ENCODE results near the gene KRT85.
A peak's percentile ranks its signal among the peaks of the same experiment; 100 is the strongest.

KRT85 gene

DNA sequence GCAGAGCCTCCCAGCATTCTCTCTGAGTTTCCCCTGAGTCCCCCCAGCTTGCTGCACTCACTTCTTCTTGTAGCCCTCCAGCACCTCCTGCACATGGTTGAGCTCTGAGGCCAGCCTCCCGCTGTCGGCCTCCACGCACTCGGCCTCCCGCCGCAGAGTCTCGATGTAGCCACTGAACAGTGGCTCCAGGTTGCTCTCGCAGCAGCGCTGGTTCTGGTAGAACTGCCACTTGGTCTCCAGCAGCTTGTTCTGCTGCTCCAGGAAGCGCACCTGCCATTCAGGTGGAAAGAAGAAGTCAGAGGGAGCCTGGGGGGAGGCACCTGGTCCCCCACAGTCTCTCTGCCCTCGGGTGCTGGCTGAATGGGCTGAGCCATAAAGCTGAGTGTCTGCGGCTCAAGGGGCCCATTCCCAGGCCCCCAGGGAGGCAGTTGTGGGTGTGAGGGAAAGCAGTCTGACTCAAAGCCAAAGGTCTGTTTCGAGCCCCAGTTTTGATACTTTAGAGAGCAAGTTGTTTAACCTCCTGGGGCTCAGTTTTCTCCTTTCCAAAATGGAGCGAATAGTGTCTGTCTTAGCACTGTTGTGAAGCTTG is 2.3 kb downstream of the KRT85 start:
- no peak for DNase-seq (ENCODE audit: low read depth)

DNA sequence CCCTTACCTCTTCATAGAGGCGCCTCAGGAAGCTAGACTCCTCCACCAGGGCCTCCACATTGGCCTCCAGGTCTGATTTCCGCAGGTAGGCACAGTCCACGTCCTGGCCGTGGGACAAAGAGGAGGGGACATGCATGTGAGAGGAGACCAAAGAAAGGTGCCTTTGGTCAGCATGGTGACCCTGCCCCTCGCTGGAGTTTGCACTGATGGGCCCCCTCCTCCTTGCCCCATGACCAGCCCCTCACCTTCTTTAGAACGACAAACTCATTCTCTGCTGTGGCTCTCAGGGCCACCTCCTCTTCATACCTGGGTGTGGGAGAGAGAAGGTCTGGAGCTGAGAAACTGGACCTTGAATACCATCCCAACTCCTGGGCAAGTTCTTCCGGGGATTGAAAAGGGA is 3.2 kb downstream of the KRT85 start:
- DNase-seq (ENCODE audit: low read depth) = no peak

DNA sequence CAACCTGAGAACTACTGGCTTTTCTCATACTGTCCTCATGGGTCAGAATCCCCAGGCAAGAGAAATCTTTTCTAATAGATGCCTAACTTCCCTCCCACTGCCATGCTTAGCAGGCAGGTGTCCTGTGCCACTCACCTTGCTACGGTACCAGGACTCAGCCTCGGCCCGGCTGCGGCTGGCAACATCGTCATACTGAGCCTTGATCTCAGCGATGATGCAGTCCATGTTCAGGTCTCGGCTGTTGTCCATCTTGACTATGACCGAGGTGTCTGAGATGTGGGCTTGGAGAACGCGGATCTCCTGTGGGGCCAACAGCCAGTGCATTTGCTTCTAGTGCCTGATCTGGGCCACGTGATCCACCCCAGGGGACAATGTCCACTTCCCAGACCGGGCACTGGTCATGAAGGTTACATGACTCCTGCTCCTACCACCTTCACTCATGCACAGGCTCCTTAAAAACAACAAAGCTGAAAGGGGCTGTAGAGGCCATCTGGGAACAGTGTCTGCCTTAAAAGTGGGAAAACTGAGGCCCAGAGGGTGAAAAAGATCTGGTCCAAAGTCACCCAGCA is 4.1 kb downstream of the KRT85 start:
- DNase-seq (ENCODE audit: low read depth) = no peak

DNA sequence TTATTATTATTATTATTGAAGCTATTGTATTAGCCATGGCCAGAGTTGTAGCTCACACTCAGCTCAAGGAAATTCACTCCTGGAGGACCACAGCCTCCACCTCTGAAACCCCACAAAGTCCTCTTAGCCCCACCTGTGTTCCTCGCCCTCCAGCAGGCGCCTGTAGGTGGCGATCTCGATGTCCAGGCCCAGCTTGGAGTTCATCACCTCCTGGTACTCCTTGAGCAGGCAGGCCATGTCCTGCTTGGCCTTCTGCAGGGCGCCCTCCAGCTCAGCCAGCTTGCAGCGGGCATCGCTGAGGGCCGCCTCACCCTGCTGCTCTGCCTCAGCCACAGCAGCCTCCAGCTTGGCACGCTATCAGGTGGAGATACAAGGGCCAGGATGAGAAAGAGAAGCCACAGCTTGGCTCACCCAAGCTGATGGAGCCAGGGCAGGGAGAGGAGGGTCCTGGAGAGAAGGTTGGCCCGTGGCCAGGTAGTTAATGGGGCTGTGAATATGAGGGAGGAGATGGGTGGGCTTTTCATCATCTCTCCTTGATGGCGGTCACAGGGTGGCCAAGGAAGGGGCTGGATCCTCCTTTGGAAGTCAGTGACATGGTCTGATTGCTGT is 5.1 kb downstream of the KRT85 start:
- no peak for DNase-seq (ENCODE audit: low read depth)

DNA sequence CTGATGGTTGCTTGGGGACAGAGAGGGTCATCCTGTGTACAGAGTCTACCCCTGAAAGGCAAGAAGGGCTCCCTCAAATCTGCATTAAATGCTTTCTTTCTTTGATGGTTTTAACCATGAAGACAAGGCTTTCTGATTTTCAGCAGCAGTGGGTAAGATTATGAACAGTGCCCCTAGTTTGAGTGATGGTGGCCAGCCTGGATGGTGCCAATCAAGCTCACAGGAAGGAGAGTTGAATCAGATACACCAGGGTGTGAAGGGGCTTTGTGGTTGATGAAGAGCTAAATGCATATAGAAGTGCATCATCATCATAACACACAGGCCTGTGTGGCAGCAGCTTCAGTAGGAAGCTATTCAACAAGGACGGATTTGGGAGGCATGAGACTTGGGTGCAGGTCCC is 5.7 kb downstream of the KRT85 start:
- no peak for DNase-seq (ENCODE audit: low read depth)

DNA sequence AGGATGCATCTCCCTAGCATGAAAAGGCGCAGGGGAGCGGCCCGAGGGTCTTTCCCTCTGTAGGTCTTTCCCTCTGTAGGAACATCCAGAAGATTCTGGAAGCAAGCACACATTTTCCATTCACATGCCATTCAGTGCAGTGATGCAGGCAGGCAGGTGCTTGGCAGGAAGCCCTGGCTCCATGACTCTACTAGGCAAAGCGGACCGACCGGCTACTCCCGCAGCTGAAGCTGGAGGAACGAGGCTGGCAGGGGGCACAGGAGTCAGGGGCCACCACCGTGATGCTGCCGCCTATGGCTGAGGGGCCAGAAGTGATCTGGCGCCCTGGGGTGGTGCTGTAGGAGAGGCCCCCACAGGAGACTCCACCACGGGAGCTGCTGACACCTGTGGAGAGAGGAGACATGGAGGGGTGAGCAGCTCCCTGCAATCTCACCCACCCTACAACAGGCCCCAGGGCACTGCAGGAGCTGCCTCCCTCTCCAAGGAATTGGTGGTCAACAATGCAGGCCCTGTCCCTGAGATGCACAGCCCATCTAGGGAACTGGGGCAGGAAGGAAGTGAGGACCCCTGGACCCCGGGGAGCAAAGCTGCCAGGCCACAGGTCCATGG is 6.5 kb downstream of the KRT85 start:
- DNase-seq (ENCODE audit: low read depth) = no peak

DNA sequence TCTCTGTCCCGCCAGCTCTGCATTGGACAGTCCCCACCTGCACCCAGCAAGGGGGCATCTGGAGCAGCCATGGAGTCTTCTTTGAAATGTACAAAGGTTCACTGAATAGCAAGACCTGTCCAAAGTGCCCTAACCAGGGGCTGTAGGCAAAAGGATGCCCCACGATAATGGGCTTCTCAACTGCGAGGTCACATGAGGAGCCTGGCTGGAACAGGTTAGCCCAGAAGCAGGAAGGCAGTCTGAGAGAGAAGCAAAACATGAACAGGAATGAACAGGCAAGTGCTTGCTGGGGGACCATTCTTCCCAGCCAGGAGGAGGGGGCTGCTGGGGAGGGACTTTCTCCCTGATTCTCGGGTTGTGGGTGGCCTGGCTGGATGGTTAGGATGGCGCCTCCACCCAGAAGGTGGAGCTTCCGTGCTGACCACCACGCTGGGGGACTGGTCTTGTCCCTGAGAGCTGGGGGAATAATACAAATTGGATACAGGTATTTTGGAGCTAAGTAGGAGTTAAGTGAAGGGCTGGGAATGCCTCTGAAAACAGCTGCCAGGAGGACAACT is 7.1 kb downstream of the KRT85 start:
- DNase-seq (ENCODE audit: low read depth) = no peak

DNA sequence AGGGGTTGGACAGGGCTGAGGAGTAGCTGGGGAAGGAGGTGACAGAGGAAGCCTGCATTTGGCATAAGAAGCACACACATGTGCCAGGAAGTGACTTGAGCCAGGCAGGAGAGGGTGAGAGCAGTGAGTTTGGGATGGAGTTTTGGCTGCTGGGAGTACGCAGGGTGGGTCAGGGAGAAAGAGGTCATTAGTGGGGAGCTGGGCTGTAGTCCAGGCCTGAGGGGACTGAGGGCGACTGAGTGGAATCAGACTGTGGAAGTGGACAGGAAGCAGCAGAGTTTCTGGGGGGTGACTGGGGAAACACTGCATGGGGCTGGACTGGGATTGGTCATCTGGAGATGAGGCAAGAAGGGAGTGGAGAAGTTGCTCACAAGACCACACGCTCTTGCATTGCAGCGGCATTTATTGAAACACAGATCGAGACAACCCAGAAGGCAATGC is 7.6 kb downstream of the KRT85 start:
- DNase-seq (ENCODE audit: low read depth) = no peak

DNA sequence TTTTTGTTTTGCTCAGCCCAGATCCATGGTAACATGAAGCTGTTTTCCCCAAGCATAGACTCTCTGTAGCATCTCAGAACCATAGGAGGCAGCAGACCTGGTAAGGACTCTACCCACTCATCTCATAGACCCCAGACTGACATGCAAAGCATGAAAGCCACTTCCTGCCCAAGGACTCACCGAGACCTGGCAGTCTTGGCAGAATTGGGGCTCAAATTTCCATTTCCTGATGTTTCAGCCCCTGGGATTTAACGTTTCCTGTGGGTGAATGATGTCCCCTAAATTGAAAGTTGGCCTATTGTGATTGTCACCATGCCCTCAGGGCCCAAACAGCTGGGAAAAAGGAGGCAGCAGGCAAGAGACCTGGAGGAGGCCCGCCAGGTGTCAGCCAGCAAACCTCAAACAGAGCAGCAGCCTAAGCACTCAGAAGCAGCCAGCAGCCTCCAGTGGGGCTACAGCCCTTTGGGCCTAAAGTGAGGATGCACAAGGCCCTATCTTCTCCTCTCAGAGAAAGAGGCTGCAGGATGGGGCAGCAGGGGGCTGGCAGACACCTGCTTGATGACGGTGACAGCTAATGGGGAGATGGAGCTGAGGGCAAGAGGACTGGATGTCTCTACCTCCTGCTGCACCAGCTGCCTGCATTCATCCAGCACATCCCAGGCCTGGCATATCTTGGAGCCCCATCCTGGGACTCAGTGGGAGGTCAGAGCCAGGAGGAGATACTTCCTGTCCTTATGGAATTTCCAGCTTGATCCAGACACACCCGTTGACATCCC is 8.5 kb downstream of the KRT85 start:
- DNase-seq (ENCODE audit: low read depth) = no peak

DNA sequence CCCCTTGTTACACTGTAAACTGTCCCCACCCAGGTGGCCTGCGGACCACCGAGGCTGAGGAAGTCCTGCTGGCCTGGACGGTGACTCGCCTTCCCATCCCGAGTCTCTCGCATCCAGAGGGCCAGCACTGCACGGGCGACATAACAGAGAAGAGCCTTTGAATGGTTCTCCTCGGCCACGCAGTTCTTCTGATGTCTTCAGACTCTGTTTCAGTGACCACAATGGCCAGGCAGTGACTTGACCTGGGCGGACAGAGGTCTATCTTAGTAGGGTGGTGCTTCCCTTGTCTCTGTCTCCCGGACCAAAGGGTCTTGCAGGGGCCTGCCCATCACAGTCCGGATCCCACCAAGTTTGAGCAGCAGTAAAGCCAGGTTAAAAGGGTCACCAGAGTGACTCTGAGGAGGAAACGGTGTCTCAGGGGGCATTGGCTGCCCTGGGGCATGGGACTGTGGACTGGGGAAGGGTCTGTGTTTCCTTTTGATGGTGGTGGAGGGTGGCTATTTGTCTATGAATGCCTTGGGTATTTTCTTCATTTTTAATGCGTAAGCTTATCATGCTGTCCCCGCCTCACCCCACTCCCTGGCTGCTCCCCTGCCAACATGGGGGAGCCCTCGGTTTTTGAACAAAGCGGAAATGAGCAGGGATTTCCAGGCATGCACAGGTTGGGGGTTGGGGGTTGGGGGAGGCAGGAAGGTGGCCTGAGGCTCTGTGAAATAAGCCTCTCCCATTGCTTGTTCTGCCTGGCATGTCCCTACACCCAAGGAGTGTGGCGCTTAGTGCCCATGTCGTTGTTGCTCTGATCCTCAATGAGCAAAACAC is 10.3 kb downstream of the KRT85 start:
- no peak for DNase-seq (ENCODE audit: low read depth)

DNA sequence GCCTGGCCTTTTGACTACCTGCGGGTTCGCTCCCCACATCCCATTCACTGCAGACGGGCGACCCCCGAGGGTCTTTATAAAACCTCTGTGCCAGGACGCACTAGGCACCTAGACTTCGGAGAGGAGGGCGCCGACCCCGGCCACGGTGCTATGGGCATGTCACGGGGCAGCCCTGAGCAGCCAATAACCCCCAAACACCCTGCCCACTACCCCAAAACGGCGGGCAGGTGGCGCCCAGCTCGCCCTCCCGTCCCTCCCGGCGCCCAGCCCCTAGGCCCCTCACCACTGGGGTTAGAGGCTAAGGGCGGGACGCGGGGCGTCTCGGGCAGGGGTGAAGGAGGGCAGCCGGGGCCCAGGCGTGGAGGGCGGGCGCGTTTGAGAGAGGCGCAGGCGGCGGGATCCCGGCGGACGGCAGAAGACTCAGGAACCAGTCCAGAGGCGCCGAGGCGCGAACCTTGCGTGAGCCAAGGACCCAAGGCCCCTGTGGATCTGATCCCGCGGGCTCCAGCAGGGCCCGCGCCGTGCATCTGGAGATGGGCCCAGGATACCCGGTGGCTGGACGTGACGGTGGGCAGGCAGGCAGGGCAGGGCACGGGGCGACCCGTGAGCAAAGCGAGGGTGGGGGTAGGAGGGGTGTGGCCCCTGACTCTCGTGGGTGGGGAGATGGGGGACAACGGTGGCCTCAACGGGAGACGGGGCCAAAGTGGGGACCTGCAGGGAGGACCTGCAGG is 11.1 kb downstream of the KRT85 start:
- DNase-seq (ENCODE audit: low read depth) = no peak

DNA sequence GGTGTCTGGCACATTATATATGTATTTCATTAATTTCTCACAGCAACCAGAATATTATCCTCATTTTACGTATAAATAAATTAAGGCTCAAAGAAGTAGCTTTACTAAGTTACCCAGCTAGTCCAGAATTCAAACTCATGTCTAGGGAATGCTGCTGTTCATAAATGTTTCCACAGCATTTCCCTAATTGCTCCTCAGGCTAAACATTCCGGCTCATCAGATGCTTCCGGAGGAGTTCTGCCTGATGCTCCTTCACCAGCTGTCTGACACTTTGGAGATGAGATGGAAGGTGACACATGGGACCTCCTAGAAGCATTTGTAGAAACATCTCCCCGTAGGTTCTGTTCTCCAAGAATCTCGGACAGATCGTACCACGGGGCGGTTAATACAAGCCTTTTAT is 12.1 kb downstream of the KRT85 start:
- no peak for DNase-seq (ENCODE audit: low read depth)

DNA sequence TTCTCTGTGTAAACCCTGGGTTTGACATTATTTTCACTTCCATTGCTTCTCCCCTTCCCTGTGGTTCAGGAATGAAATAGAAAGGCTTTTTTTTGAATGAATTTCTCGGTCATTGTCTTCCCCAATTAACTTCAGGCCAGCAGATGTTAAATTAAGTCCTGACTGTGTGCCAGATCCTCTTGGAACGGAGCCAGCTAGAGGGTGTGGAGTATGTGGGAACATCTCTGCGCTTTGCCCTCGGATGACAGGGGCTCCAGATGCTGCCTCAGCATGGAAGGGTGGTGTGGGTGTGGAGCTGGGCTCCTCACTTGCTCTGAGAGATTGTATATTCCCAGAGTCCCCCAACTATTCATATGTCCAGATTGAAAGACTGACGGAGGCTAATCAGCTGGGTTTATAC is 13.1 kb downstream of the KRT85 start:
- no peak for DNase-seq (ENCODE audit: low read depth)

DNA sequence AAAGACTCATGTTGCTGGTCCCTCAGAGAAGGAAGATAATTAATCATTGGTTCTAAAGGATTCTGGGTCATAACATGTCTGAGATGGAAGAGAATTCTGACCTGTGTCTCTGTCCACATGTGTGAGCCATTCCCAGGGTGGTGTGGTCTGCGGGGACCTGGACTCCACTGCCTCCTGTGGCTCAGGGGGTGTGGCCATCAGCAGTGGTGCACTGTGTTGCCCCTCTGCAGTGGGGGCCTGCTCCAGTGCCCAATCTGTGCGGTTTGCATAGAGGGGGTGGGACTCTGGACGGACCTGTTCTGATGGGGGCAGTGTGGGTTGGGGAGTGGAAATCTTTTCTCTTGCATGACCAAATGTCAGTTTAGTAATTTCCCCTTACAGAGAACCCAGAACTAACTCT is 13.5 kb downstream of the KRT85 start:
- DNase-seq (ENCODE audit: low read depth) = no peak

DNA sequence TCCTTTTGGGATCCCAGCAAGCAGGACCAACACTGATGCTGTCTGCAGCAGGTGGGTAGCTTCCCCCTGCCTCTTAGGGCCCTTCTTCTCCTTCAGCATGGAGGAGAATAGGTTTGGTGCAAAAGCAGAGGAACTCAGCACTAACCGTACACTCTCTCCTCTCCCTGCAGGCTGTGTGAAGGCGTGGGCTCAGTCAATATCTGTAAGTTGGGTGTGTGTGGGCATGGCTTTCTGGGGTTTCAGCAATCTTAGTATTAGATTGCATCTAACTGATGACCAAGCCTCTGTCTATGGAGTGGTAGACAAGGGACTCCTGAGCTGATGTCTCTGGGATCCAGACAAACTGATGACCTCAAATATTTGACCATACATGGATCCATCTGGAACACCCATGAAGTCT is 14.3 kb downstream of the KRT85 start:
- DNase-seq (ENCODE audit: low read depth) = no peak

DNA sequence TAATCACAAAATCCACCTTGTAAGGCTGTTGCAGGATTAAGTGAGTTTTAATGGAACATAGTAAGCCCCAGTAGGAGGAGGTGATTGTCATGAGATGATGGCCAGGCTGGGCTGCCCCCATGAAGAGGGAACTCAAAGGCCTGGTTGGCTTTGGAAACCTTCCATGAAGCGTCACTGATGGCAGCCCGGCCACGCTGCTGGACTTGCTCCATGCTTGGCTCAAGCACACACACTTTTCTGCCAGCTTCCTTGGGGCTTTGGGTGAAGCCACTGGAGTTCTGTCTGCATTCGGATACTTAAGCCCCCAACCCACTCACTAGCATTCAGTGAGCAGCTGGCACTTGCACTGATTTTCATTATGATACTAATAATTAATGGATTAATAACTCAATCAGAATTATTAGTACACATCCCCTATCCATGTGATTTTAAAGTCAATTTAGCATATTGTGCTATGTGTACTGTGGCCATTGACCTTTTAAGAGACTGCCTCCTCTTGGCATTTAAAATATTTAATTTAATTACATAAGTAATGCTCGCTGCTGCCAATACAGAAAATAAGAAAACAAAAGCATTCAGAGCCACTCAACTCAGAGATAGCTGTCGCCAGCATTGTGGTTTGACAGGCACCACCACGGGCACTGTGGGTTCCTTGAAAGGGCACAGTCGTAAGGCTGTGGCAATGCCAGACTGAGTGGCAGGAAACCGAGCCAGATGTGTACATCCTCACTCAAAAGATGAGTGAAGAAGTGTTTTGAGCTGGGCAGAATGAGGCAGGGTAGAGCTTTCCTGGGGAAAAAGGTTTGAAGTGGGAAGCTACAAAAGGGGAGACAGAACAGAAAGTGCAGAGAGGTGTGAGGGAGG is 15.9 kb downstream of the KRT85 start:
- DNase-seq (ENCODE audit: low read depth) = peak; percentile 37

DNA sequence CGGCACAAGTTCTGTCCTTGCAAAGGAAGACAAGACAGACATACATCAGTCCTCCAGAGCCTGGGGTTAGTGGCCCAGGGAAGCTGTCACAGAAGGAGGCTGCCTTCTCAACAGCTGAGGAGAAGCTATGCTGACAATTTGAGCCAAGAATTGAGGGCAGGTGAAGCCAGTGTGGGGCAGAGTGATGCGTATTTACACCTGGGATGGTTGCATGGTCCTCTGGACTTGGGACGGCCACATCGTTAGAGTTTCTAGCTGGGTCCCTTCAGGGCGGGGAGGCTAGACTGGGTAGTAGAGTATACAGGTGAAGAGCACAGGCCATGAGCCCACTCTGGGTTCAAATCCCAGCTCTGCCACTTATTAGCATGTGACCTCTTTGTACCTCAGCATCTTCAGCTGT is 16.5 kb downstream of the KRT85 start:
- no peak for DNase-seq (ENCODE audit: low read depth)

DNA sequence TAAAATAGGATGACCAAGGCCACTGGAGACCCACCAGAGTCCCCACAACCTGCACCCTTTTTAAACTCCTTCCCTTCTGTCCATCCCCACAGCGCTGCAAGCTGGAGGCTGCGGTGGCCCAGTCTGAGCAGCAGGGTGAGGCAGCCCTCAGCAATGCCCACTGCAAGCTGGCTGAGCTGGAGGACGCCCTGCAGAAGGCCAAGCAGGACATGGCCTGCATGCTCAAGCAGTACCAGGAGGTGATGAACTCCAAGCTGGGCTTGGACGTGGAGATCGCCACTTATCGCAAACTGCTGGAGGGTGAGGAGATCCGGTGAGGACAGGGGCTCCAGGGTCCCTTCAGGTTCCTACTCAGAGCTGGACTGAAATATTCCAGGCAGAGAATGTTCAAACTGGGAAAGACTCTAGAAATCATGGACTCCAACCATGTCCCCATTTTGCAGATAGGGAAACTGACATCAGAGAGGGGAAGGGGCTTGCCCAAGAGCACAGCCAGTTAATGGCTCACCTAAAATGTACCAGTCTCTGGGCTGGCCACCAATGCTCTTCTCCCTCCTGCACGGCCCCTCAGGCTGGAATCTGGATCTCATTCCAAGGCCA is 17.2 kb downstream of the KRT85 start:
- DNase-seq (ENCODE audit: low read depth) = no peak

DNA sequence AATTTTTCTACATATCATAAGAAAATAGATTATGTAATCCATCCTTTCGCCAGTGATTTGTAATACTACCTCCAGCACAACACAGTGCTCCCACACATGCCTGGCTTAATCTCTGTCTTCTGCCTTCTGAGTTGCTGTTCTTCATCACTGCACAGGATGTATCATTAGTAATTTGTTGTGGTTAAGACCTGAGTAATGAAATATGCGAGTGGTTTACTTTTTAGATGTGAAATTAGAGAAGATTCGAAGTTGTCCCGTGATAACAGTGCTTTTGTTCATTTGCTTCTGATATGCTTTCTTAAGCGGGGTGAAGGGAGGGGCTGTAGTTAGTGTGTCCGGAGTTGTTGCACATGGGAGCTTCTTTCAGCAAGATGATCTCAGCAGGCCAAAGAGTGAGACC is 18.1 kb downstream of the KRT85 start:
- no peak for DNase-seq (ENCODE audit: low read depth)

Measured in stimulated activated CD8-positive, alpha-beta memory T cell treated with anti-CD3 and anti-CD28 coated beads, Interleukin-12 subunit alpha, Interleukin-12 subunit beta, amount 100 ng/mL, for 4 hours (primary cell).